ENCODE measurements around the gene HOXA13. TPM values are rescaled to one million over a fixed set of nuclear protein-coding genes. Genes with fewer than 3 reads are reported as not detected.
A peak's percentile ranks its signal among the peaks of the same experiment; 100 is the strongest.

The HOXA13 gene
- total RNA-seq, 1 donor = 1.3 TPM

- H3K4me3 ChIP-seq (ENCODE audit: low read depth, low read length) = peak overlapping the region; percentile 67
- DNase-seq (ENCODE audit: low read depth) = peak; percentile 79
- TF ChIP-seq CTCF (IDR thresholded peaks at IDR 0.05; ENCODE audit: insufficient read depth, low read depth, low read length) = no peak
These were observed 13.0 kb downstream of the HOXA13 start for GRCh38 chr7:27186668-27187474.

- TF ChIP-seq CTCF (IDR thresholded peaks at IDR 0.05; ENCODE audit: insufficient read depth, low read depth, low read length) = no peak
- peak overlapping the region; percentile 67 for H3K4me3 ChIP-seq (ENCODE audit: low read depth, low read length)
These were observed 13.8 kb downstream of the HOXA13 start for GRCh38 chr7:27185854-27186667.

GRCh38 chr7:27185013-27185853 is 14.7 kb downstream of the HOXA13 start, which contains the start of gene HOXA11:
Gene HOXA11 (minus strand): TSS chr7:27185232. CDS start chr7:27185144, 88 bp downstream.
- peak within 1 kb of the TSS; percentile 67 for H3K4me3 ChIP-seq (ENCODE audit: low read depth, low read length)
- TF ChIP-seq CTCF (IDR thresholded peaks at IDR 0.05; ENCODE audit: insufficient read depth, low read depth, low read length) = no peak
- DNase-seq (ENCODE audit: low read depth) = peak; percentile 99

More at GRCh38 chr7:27185854-27186667, 13.8 kb downstream of the HOXA13 start:
- DNase-seq (ENCODE audit: low read depth) = peak; percentile 47

GRCh38 chr7:27184337-27185012 is 15.4 kb downstream of the HOXA13 start:
- peak; percentile 43 for DNase-seq (ENCODE audit: low read depth)
- no peak for TF ChIP-seq CTCF (IDR thresholded peaks at IDR 0.05; ENCODE audit: insufficient read depth, low read depth, low read length)
- H3K4me3 ChIP-seq (ENCODE audit: low read depth, low read length) = peak overlapping the region; percentile 67

- DNase-seq (ENCODE audit: low read depth) = peak; percentile 36
- no peak for TF ChIP-seq CTCF (IDR thresholded peaks at IDR 0.05; ENCODE audit: insufficient read depth, low read depth, low read length)
- H3K4me3 ChIP-seq (ENCODE audit: low read depth, low read length) = peak overlapping the region; percentile 67
These were observed 16.1 kb downstream of the HOXA13 start for GRCh38 chr7:27183682-27184336.
